Measurements from ENCODE around the gene CNIH2. TPM values are rescaled to one million over a fixed set of nuclear protein-coding genes. Genes with fewer than 3 reads are reported as not detected.

Gene CNIH2
- total RNA-seq, 1 experiment from 2014 or later: 1.3 TPM

- no peak for TF ChIP-seq MAX (IDR thresholded peaks at IDR 0.05)
- TF ChIP-seq RAD21 (IDR thresholded peaks at IDR 0.05; ENCODE audit: low read depth): no peak
Observed at GRCh38 chr11:66286699-66287098, 8.7 kb downstream of the CNIH2 start (continued).

DNA sequence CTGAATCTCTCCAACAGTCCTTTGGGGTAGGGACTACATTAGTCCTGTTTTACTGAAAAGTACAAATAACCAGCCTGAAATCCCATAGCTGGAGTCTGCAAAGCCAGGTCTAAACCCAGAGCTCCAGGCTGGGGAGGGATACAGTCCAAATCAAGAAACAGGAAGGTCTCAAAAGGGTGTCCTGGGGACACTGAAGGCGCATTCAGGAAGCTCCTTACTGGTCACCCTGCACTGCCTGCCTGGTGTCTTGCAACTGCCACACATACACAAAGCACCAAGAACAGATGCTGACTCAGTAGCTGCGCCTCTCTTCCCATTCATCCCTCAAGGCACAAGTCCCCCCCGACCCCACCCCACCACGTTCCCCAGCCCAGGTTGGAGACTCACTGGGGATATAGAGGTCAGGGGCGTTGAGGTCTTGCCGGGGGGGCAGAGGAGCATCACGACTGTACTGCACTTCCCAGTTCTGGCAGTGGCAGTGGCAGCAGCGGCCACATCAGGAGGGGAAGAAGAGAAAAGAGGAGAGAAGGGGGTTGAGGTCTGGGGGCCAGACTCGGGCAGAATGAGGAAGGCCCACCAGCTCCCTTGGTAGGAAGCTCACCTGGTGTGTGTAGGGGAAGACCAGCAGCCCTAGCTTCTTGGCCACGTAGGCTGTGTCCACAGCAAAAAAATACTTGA lies 9.4 kb downstream of the CNIH2 start:
- Histone ChIP-seq H3K79me2 (ENCODE audit: insufficient read depth, low read length) (peaks cover 19% of the 10 kb centered on the region), H4K20me1 (ENCODE audit: insufficient read depth) (no peaks in the 10 kb centered on the region), H3K9me3 (ENCODE audit: control insufficient read depth in 1 of 2, insufficient read depth in 1 of 2, low read depth in 1 of 2, low read length in 2 of 2) (no peaks in the 10 kb centered on the region), H3K9ac (ENCODE audit: low read length) (0 out of 2 replicates have a peak overlapping the region, but pooled peaks have one; percentile 93), H2AFZ (ENCODE audit: low read depth, low read length, poor library complexity, severe bottlenecking) (no peak overlapping the region), H3K9me2 (ENCODE audit: insufficient read depth) (no peaks in the 10 kb centered on the region), H3K36me3 (ENCODE audit: control insufficient read depth in 1 of 2, insufficient read depth in 2 of 2, low read length in 2 of 2) (no peaks in the 10 kb centered on the region), H3K4me2 (ENCODE audit: low read length) (peak overlapping the region; percentile 99), H3K27me3 (ENCODE audit: insufficient read depth, low read length) (no peaks in the 10 kb centered on the region), H3K4me3 (replicated peaks in 1 of 2; ENCODE audit: low read depth in 1 of 2, low read length in 2 of 2) (peak overlapping the region; percentile 71 to 96), H3K4me1 (ENCODE audit: control insufficient read depth in 1 of 2, insufficient read depth in 2 of 2, low read length in 2 of 2) (peaks cover 15 to 44% of the 10 kb centered on the region in 2 experiments), H3K27ac (ENCODE audit: low read depth, low read length) (no peak overlapping the region; the same call in 1 of the 2 replicates)
- no TSS peak for BruUV-seq (replicated peaks)
- ChIA-PET CTCF (interaction anchor here (3.4 kb wide), 1 partner anchor 24 kb away, joined by 25 read pairs; no protein-coding TSS in a partner anchor), RAD21 (ENCODE audit: low non-redundant PET in 1 of 2, low total read pairs in 2 of 2, uncharacterized antibody in 2 of 2, unreplicated experiment in 2 of 2) (no interaction called here), POLR2A (interaction anchor here (2.7 kb wide), 1 partner anchor 25 kb away, joined by 18 read pairs; no protein-coding TSS in a partner anchor)
- ATAC-seq (no peak), DNase-seq (ENCODE audit: low read depth, low spot score) (no peak)
- TF ChIP-seq EZH2 (IDR thresholded peaks at IDR 0.05) (no peak), SIN3A (IDR thresholded peaks at IDR 0.05; ENCODE audit: low read depth) (no peak), POLR2A (IDR thresholded peaks at IDR 0.05; ENCODE audit: borderline replicate concordance, extremely low read depth, insufficient read depth, insufficient read length) (no peak), YY1 (IDR thresholded peaks at IDR 0.05; ENCODE audit: extremely low read depth, insufficient replicate concordance, low read depth, low read length) (no peak), SRF (IDR thresholded peaks at IDR 0.05; ENCODE audit: low read depth) (no peak), ZFX (IDR thresholded peaks at IDR 0.05) (no peak), ELF1 (IDR thresholded peaks at IDR 0.05; ENCODE audit: borderline replicate concordance, low read depth) (no peak)
- TF ChIP-seq, protein P1, sequence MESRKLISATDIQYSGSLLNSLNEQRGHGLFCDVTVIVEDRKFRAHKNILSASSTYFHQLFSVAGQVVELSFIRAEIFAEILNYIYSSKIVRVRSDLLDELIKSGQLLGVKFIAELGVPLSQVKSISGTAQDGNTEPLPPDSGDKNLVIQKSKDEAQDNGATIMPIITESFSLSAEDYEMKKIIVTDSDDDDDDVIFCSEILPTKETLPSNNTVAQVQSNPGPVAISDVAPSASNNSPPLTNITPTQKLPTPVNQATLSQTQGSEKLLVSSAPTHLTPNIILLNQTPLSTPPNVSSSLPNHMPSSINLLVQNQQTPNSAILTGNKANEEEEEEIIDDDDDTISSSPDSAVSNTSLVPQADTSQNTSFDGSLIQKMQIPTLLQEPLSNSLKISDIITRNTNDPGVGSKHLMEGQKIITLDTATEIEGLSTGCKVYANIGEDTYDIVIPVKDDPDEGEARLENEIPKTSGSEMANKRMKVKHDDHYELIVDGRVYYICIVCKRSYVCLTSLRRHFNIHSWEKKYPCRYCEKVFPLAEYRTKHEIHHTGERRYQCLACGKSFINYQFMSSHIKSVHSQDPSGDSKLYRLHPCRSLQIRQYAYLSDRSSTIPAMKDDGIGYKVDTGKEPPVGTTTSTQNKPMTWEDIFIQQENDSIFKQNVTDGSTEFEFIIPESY (IDR thresholded peaks at IDR 0.05; ENCODE audit: extremely low read depth, insufficient replicate concordance, low read length): no peak
- intact Hi-C loops (cut with micrococcal nuclease): no loop called here

Data from HCT116 (cell line).